ENCODE results near the gene SLC9A3. TPM values are rescaled to one million over a fixed set of nuclear protein-coding genes. Genes with fewer than 3 reads are reported as not detected.

SLC9A3 gene
- total and polyA plus RNA-seq, 4 donors = 0.94 to 3.8 (median 1.5) TPM

- no peak for TF ChIP-seq CTCF (IDR thresholded peaks at IDR 0.05; ENCODE audit: control extremely low read depth, extremely low read depth)
- peaks cover 0 to 26% (median 0%) of the 10 kb centered on the region in 5 donors for H3K4me1 ChIP-seq (ENCODE audit: control insufficient read depth in 5 of 5, insufficient read depth in 5 of 5, low read length in 5 of 5)
- no peaks in the 10 kb centered on the region for H3K36me3 ChIP-seq (ENCODE audit: control insufficient read depth in 4 of 4, insufficient read depth in 4 of 4, low read length in 4 of 4)
- no peak overlapping the region for H3K27ac ChIP-seq (ENCODE audit: low read depth in 1 of 2, low read length in 1 of 2)
- no peak for ATAC-seq (ENCODE audit: insufficient read depth, low FRiP score)
- no peak overlapping the region for H3K9ac ChIP-seq (ENCODE audit: insufficient read depth in 1 of 2, low read length in 2 of 2)
- DNase-seq = no peak
- H3K4me3 ChIP-seq = no peak overlapping the region
- no peaks in the 10 kb centered on the region for H3K9me3 ChIP-seq (ENCODE audit: control insufficient read depth in 4 of 4, insufficient read depth in 3 of 4, low read length in 3 of 4)
- peaks cover 0 to 11% (median 5%) of the 10 kb centered on the region in 3 donors for H3K27me3 ChIP-seq (ENCODE audit: control insufficient read depth in 3 of 3, insufficient read depth in 3 of 3, low read length in 2 of 3)
- WGBS, 2 donors = 87 to 92% methylated on average over 47 to 52 of the region's 52 CpGs
Measured at GRCh38 chr5:491119-491855, 33.0 kb downstream of the SLC9A3 start.

- ATAC-seq (ENCODE audit: insufficient read depth, low FRiP score) (no peak), DNase-seq (peak in 2 of 3 donors; percentile 49 to 58)
- no peaks in the 10 kb centered on the region for H3K9me3 ChIP-seq (ENCODE audit: control insufficient read depth in 4 of 4, insufficient read depth in 3 of 4, low read length in 3 of 4)
- H3K4me1 ChIP-seq (ENCODE audit: control insufficient read depth in 5 of 5, insufficient read depth in 5 of 5, low read length in 5 of 5) = peaks cover 0 to 26% (median 0%) of the 10 kb centered on the region in 5 donors
- no peak overlapping the region for H3K4me3 ChIP-seq
- no peak overlapping the region for H3K27ac ChIP-seq (ENCODE audit: low read depth in 1 of 2, low read length in 1 of 2)
- TF ChIP-seq CTCF (IDR thresholded peaks at IDR 0.05; ENCODE audit: control extremely low read depth, extremely low read depth) = no peak
- no peak overlapping the region for H3K9ac ChIP-seq (ENCODE audit: insufficient read depth in 1 of 2, low read length in 2 of 2)
- 78 to 88% methylated on average over 47 to 48 of the region's 48 CpGs for WGBS, 2 donors
- no peaks in the 10 kb centered on the region for H3K36me3 ChIP-seq (ENCODE audit: control insufficient read depth in 4 of 4, insufficient read depth in 4 of 4, low read length in 4 of 4)
- peaks cover 0 to 6% (median 0%) of the 10 kb centered on the region in 3 donors for H3K27me3 ChIP-seq (ENCODE audit: control insufficient read depth in 3 of 3, insufficient read depth in 3 of 3, low read length in 2 of 3)
Measured at GRCh38 chr5:490116-491106, 33.8 kb downstream of the SLC9A3 start.

GRCh38 chr5:489689-490080 is 34.6 kb downstream of the SLC9A3 start:
- peaks cover 0 to 26% (median 0%) of the 10 kb centered on the region in 5 donors for H3K4me1 ChIP-seq (ENCODE audit: control insufficient read depth in 5 of 5, insufficient read depth in 5 of 5, low read length in 5 of 5)
- no peak overlapping the region for H3K27ac ChIP-seq (ENCODE audit: low read depth in 1 of 2, low read length in 1 of 2)
- 68 to 84% methylated on average over 20 to 21 of the region's 21 CpGs for WGBS, 2 donors
- peaks cover 0 to 2% (median 0%) of the 10 kb centered on the region in 4 donors for H3K9me3 ChIP-seq (ENCODE audit: control insufficient read depth in 4 of 4, insufficient read depth in 3 of 4, low read length in 3 of 4)
- H3K4me3 ChIP-seq = no peak overlapping the region
- H3K9ac ChIP-seq (ENCODE audit: insufficient read depth in 1 of 2, low read length in 2 of 2) = no peak overlapping the region
- ATAC-seq (ENCODE audit: insufficient read depth, low FRiP score) (no peak), DNase-seq (no peak)
- no peak for TF ChIP-seq CTCF (IDR thresholded peaks at IDR 0.05; ENCODE audit: control extremely low read depth, extremely low read depth)
- H3K27me3 ChIP-seq (ENCODE audit: control insufficient read depth in 3 of 3, insufficient read depth in 3 of 3, low read length in 2 of 3) = peaks cover 0 to 6% (median 0%) of the 10 kb centered on the region in 3 donors
- no peaks in the 10 kb centered on the region for H3K36me3 ChIP-seq (ENCODE audit: control insufficient read depth in 4 of 4, insufficient read depth in 4 of 4, low read length in 4 of 4)

All from lung (tissue), 12 donors.